T-helper 1 cell treated with Interleukin-12 subunit alpha and Interleukin-12 subunit beta and Interleukin-4 antibody, amounts not matched to agents 30 μg/mL and 1 μg/mL, for 36 hours (primary cell): Measurements from ENCODE around the gene ANKS3.

Experiments used
- H3K27ac Mint-ChIP-seq: one replicate; pipeline ENCODE4 v1.8.0; 2021; ENCODE audit warnings: mild to moderate bottlenecking, mixed read lengths
- H3K27me3 Mint-ChIP-seq: one replicate; pipeline ENCODE4 v1.8.0; 2021; ENCODE audit warnings: low read depth, mixed read lengths
- H3K36me3 Mint-ChIP-seq: one replicate; pipeline ENCODE4 v1.8.0; 2021; ENCODE audit warnings: low read depth, mixed read lengths
- H3K4me1 Mint-ChIP-seq: one replicate; pipeline ENCODE4 v1.8.0; 2021; ENCODE audit warnings: low read depth, mixed read lengths
- H3K4me3 Mint-ChIP-seq: one replicate; pipeline ENCODE4 v1.8.0; 2021; ENCODE audit warnings: mild to moderate bottlenecking, moderate library complexity, mixed read lengths
- H3K9me3 Mint-ChIP-seq: one replicate; pipeline ENCODE4 v1.8.0; 2021; ENCODE audit warnings: mixed read lengths

Gene ANKS3

DNA sequence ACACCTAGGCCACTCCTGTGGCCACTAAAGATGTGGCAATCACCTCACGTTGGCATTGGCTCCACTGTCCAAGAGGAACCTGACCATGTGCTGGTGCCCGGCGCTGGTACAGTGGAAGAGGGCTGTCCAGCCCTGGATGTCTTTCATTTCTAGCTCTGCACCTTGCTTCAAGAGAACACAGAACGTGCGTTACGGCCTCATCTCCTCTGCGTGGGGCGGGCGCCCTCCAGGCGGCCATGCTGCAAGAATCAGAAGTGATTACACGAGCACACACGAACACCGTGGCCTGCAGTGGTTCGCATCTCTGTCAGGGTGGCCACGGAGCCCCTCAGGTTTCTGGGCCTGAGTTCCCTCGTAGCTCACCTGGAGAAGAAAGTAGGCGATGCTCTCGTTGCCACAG, 7.5 kb downstream of the ANKS3 start:
- H3K27me3 Mint-ChIP-seq: no peaks in the 10 kb centered on the region
- H3K27ac Mint-ChIP-seq: no peak overlapping the region
- no peaks in the 10 kb centered on the region for H3K36me3 Mint-ChIP-seq
- H3K9me3 Mint-ChIP-seq: no peaks in the 10 kb centered on the region
- H3K4me1 Mint-ChIP-seq: no peaks in the 10 kb centered on the region
- no peak overlapping the region for H3K4me3 Mint-ChIP-seq

DNA sequence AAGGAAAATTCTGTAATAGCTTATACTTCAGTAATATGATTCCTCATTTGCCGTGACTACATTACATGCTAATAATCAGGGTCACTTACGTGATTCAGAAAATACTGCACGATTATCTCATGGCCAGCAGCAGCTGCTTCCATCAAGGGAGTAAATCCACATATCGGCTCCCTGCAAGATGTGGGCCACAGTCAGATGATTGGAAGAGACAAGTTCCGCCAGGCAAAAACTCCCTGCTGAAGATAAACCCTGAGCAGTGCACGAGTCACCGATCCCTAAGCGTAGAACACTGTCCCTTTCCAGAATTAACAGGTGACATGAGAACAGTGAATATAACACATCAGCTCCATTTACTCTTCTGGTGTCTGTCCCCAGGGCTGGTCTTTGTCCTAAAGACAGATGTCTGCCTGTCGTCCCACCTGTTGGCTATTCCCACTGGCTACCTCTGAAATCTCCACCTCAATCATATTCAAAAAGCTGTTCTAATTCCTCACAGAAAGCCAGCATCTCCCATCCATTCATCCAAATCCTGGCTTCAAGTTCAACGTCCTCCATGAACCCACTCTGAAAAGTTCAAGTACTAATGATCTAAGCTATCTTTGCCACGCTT, 9.3 kb downstream of the ANKS3 start:
- Mint-ChIP-seq H3K9me3 (no peaks in the 10 kb centered on the region), H3K27me3 (no peaks in the 10 kb centered on the region), H3K27ac (no peak overlapping the region), H3K4me1 (no peaks in the 10 kb centered on the region), H3K36me3 (no peaks in the 10 kb centered on the region), H3K4me3 (no peak overlapping the region)

- Mint-ChIP-seq H3K4me3 (no peak overlapping the region), H3K36me3 (no peaks in the 10 kb centered on the region), H3K9me3 (no peaks in the 10 kb centered on the region), H3K27ac (no peak overlapping the region), H3K27me3 (no peaks in the 10 kb centered on the region), H3K4me1 (no peaks in the 10 kb centered on the region)
Observed at GRCh38 chr16:4723071-4723767, 10.9 kb downstream of the ANKS3 start.

DNA sequence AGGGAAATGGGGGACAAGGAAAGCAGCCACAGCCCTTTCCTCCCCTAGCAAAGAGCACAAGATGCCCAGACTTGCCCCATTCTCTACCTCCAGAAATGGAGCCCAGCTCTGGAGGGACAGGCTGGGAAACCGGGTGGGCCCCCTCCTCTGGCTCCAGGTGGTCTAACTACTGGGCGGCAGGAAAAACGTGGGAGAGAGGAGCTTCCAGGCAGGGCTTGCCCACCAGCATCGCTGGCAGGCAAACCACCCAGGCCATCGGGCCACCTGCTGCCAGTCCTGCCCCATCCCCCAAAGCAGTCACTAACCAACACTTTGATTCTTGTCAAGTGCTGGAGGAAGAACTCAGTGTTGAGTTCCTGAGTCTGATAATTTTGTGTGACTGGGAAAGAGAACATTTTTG, 15.6 kb downstream of the ANKS3 start:
- Mint-ChIP-seq H3K4me3 (no peak overlapping the region), H3K9me3 (no peaks in the 10 kb centered on the region), H3K27ac (no peak overlapping the region), H3K36me3 (peaks cover under 1% of the 10 kb centered on the region), H3K4me1 (no peaks in the 10 kb centered on the region), H3K27me3 (no peaks in the 10 kb centered on the region)

- no peaks in the 10 kb centered on the region for H3K4me1 Mint-ChIP-seq
- H3K27me3 Mint-ChIP-seq: no peaks in the 10 kb centered on the region
- no peaks in the 10 kb centered on the region for H3K9me3 Mint-ChIP-seq
- H3K27ac Mint-ChIP-seq: no peak overlapping the region
- H3K36me3 Mint-ChIP-seq: peaks cover 5% of the 10 kb centered on the region
- H3K4me3 Mint-ChIP-seq: no peak overlapping the region
Observed at GRCh38 chr16:4714996-4715395, 19.1 kb downstream of the ANKS3 start.

DNA sequence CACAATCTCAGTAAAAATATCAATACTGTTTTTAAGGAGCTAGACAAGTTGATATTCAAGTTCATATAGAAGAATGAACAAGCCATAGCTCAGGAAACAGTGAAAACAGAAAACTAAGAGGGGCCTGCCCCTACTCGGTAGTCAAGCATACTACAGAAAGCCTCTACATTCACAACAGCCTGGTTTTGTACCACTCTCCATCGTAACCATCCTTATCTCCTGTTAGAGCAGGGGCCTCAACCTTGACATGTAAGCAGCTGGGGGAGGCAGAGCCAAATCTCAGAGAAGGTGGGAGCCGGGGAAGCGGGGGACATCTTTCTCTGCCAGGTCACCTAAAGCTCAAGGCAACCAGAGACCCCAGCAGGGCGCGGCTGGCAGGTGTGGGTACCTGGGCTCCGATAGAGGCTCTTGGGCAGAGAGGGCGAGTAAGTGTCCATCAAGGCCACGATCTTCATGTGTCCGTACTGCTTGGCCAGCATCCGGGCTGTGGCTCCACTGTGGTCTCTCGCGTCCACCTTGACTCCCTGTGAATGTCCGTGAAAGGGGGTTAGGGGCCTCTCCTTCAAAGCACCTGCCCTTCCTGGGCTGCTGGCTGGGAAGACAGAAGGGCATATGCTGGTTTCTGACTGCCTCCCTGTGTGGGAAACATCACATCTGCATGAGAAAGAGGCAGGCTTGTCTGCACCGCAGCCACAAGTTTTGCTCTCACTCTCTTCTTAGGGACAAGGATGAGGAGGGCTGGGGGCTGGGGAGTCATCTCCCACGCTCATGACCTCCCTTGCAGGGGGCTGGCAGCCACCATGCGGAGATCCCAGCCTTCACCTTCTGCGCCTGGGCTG, 20.2 kb downstream of the ANKS3 start:
- H3K36me3 Mint-ChIP-seq: peaks cover 8% of the 10 kb centered on the region
- no peak overlapping the region for H3K4me3 Mint-ChIP-seq
- H3K4me1 Mint-ChIP-seq: no peaks in the 10 kb centered on the region
- no peak overlapping the region for H3K27ac Mint-ChIP-seq
- no peaks in the 10 kb centered on the region for H3K27me3 Mint-ChIP-seq
- no peaks in the 10 kb centered on the region for H3K9me3 Mint-ChIP-seq

DNA sequence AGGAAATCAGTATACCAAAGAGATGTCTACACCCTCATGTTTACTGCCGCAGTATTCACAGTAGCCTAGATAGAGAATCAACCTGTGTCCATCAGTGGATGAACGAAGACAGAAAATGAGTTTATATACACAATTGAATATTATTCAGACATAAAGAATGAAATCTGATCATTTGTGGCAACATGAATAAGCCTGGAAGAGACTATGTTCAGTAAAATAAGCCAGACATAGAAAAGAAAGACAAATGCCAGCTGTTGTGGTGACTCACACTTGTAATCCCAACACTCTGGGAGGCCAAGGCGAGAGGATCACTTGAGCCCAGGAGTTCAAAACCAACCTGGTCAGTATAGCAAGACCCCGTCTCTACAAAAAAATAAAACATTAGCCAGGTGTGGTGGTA, 24.6 kb downstream of the ANKS3 start:
- H3K27me3 Mint-ChIP-seq: no peaks in the 10 kb centered on the region
- H3K36me3 Mint-ChIP-seq: peaks cover 13% of the 10 kb centered on the region
- no peak overlapping the region for H3K4me3 Mint-ChIP-seq
- H3K27ac Mint-ChIP-seq: no peak overlapping the region
- H3K9me3 Mint-ChIP-seq: no peaks in the 10 kb centered on the region
- H3K4me1 Mint-ChIP-seq: peaks cover 2% of the 10 kb centered on the region

GRCh38 chr16:4706871-4707270, 27.2 kb downstream of the ANKS3 start:
- no peak overlapping the region for H3K4me3 Mint-ChIP-seq
- peaks cover 9% of the 10 kb centered on the region for H3K36me3 Mint-ChIP-seq
- no peaks in the 10 kb centered on the region for H3K9me3 Mint-ChIP-seq
- H3K4me1 Mint-ChIP-seq: peaks cover 2% of the 10 kb centered on the region
- no peaks in the 10 kb centered on the region for H3K27me3 Mint-ChIP-seq
- H3K27ac Mint-ChIP-seq: peak overlapping the region; percentile 50

GRCh38 chr16:4704913-4705312, 29.2 kb downstream of the ANKS3 start:
- H3K9me3 Mint-ChIP-seq: no peaks in the 10 kb centered on the region
- H3K4me1 Mint-ChIP-seq: peaks cover 6% of the 10 kb centered on the region
- H3K4me3 Mint-ChIP-seq: no peak overlapping the region
- H3K36me3 Mint-ChIP-seq: peaks cover 7% of the 10 kb centered on the region
- no peak overlapping the region for H3K27ac Mint-ChIP-seq
- H3K27me3 Mint-ChIP-seq: no peaks in the 10 kb centered on the region

DNA sequence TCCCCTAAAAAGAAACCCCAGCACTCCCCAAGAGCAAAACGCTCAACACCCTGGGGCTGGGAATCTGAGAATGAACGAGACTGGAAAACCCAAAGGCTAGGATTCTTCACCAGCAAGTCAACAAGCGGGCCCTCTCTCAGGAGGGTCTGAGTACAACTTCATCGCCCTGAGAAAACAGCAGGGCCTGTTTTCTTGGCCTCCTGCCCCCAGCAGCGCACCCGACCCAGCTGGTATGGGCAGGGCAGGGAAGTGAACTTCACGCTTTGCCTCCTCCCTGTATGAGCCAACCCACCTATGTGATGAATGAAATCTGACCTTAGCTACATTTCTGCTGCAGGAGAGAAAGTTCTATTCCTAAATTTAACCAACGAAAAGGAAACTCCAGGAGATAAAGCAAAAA, 29.6 kb downstream of the ANKS3 start:
- peaks cover 10% of the 10 kb centered on the region for H3K36me3 Mint-ChIP-seq
- H3K4me3 Mint-ChIP-seq: no peak overlapping the region

GRCh38 chr16:4703906-4704305, 30.2 kb downstream of the ANKS3 start:
- Mint-ChIP-seq H3K36me3 (peaks cover 8% of the 10 kb centered on the region), H3K4me3 (no peak overlapping the region), H3K27ac (no peak overlapping the region), H3K27me3 (no peaks in the 10 kb centered on the region), H3K4me1 (peaks cover 6% of the 10 kb centered on the region), H3K9me3 (no peaks in the 10 kb centered on the region)

More for the DNA sequence above, 29.6 kb downstream of the ANKS3 start:
- Mint-ChIP-seq H3K4me1 (peaks cover 6% of the 10 kb centered on the region), H3K27me3 (no peaks in the 10 kb centered on the region), H3K27ac (peak overlapping the region; percentile 59), H3K9me3 (no peaks in the 10 kb centered on the region)

- H3K27ac Mint-ChIP-seq: no peak overlapping the region
- H3K4me1 Mint-ChIP-seq: peaks cover 6% of the 10 kb centered on the region
- H3K36me3 Mint-ChIP-seq: peaks cover 8% of the 10 kb centered on the region
- no peak overlapping the region for H3K4me3 Mint-ChIP-seq
- H3K27me3 Mint-ChIP-seq: no peaks in the 10 kb centered on the region
- H3K9me3 Mint-ChIP-seq: no peaks in the 10 kb centered on the region
Observed at GRCh38 chr16:4702466-4702808, 31.6 kb downstream of the ANKS3 start.

DNA sequence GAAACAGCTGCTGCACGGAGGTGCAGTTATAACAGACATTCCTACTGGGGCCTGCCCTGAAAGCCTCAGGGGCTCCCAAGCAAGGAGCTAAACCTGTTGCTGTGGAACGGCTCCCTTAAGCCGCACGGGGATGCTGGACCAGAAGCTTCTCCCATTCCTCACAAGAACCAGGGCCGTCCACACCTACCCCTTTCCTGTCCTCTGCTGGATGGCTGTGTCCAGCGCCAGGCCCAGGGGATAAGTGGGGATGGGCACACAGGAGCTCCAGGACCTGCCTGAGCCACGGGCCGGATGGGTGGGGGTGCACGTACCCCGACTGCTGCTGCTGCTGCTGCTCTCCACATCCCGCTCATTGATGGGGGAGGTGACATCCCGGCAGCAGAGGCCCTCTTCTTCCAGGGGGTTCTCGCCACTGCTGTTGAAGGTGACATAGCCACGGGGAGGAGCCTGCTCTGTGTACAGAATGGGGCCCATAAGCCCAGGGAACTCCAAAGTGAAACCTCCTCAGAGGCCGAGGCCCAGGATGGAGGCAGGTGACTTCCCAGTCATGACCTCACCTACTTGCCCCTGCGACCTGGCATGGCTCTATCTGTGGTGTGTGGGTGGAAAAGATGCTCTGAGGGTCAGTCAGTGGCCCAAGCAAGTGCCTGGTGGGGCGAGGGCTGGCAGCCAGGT, 32.1 kb downstream of the ANKS3 start:
- no peaks in the 10 kb centered on the region for H3K27me3 Mint-ChIP-seq
- H3K36me3 Mint-ChIP-seq: peaks cover 7% of the 10 kb centered on the region
- H3K27ac Mint-ChIP-seq: no peak overlapping the region
- no peak overlapping the region for H3K4me3 Mint-ChIP-seq
- no peaks in the 10 kb centered on the region for H3K9me3 Mint-ChIP-seq
- H3K4me1 Mint-ChIP-seq: peaks cover 6% of the 10 kb centered on the region

- Mint-ChIP-seq H3K27me3 (no peaks in the 10 kb centered on the region), H3K27ac (no peak overlapping the region), H3K4me1 (peaks cover 4% of the 10 kb centered on the region), H3K4me3 (no peak overlapping the region), H3K36me3 (peaks cover 3% of the 10 kb centered on the region), H3K9me3 (no peaks in the 10 kb centered on the region)
Observed at GRCh38 chr16:4700997-4701743, 32.9 kb downstream of the ANKS3 start.
